ENCODE measurements around the gene DYNC1LI1.
"Not testable (repeated sequence)": the region's sequence is repeated elsewhere in the genome, so short reads cannot be mapped to it uniquely, and the experiment has no call there.

DYNC1LI1 gene

GRCh38 chr3:32542807-32543206 lies 27.9 kb downstream of the DYNC1LI1 start:
- Mint-ChIP-seq H3K27ac (no peak overlapping the region), H3K4me1 (ENCODE audit: low read depth) (peaks cover 6% of the 10 kb centered on the region), H3K4me3 (no peak overlapping the region), H3K36me3 (ENCODE audit: low read depth) (peaks cover 12% of the 10 kb centered on the region), H3K27me3 (ENCODE audit: low read depth) (no peaks in the 10 kb centered on the region), H3K9me3 (no peaks in the 10 kb centered on the region)
- DNase-seq (ENCODE audit: low spot score): no peak

- no peaks in the 10 kb centered on the region for H3K9me3 Mint-ChIP-seq
- DNase-seq (ENCODE audit: low spot score): no peak
- H3K27me3 Mint-ChIP-seq (ENCODE audit: low read depth): no peaks in the 10 kb centered on the region
- peaks cover 11% of the 10 kb centered on the region for H3K36me3 Mint-ChIP-seq (ENCODE audit: low read depth)
- H3K4me1 Mint-ChIP-seq (ENCODE audit: low read depth): peaks cover 6% of the 10 kb centered on the region
- H3K4me3 Mint-ChIP-seq: no peak overlapping the region
- H3K27ac Mint-ChIP-seq: no peak overlapping the region
Observed at GRCh38 chr3:32540899-32541298, 29.8 kb downstream of the DYNC1LI1 start.

GRCh38 chr3:32532434-32532833 lies 38.2 kb downstream of the DYNC1LI1 start:
- DNase-seq (ENCODE audit: low spot score): no peak
- no peaks in the 10 kb centered on the region for H3K9me3 Mint-ChIP-seq
- H3K27ac Mint-ChIP-seq: no peak overlapping the region
- H3K4me1 Mint-ChIP-seq (ENCODE audit: low read depth): peaks cover 8% of the 10 kb centered on the region
- no peaks in the 10 kb centered on the region for H3K27me3 Mint-ChIP-seq (ENCODE audit: low read depth)
- H3K4me3 Mint-ChIP-seq: no peak overlapping the region
- peaks cover 39% of the 10 kb centered on the region for H3K36me3 Mint-ChIP-seq (ENCODE audit: low read depth)

- Mint-ChIP-seq H3K27ac (no peak overlapping the region), H3K4me3 (no peak overlapping the region), H3K9me3 (no peaks in the 10 kb centered on the region), H3K27me3 (ENCODE audit: low read depth) (no peaks in the 10 kb centered on the region), H3K4me1 (ENCODE audit: low read depth) (peaks cover 8% of the 10 kb centered on the region), H3K36me3 (ENCODE audit: low read depth) (peaks cover 43% of the 10 kb centered on the region)
- no peak for DNase-seq (ENCODE audit: low spot score)
Observed at GRCh38 chr3:32531010-32531647, 39.5 kb downstream of the DYNC1LI1 start.

GRCh38 chr3:32525720-32526119 lies 44.9 kb downstream of the DYNC1LI1 start:
- DNase-seq (ENCODE audit: low spot score): no peak
- no peaks in the 10 kb centered on the region for H3K9me3 Mint-ChIP-seq
- no peak overlapping the region for H3K27ac Mint-ChIP-seq
- H3K36me3 Mint-ChIP-seq (ENCODE audit: low read depth): peaks cover 32% of the 10 kb centered on the region
- H3K4me3 Mint-ChIP-seq: no peak overlapping the region
- no peaks in the 10 kb centered on the region for H3K27me3 Mint-ChIP-seq (ENCODE audit: low read depth)
- peaks cover 1% of the 10 kb centered on the region for H3K4me1 Mint-ChIP-seq (ENCODE audit: low read depth)

- DNase-seq (ENCODE audit: low spot score): no peak
- Mint-ChIP-seq H3K27ac (peak overlapping the region; percentile 40), H3K4me1 (ENCODE audit: low read depth) (no peaks in the 10 kb centered on the region), H3K4me3 (no peak overlapping the region), H3K36me3 (ENCODE audit: low read depth) (peaks cover 25% of the 10 kb centered on the region), H3K27me3 (ENCODE audit: low read depth) (no peaks in the 10 kb centered on the region), H3K9me3 (no peaks in the 10 kb centered on the region)
Observed at GRCh38 chr3:32522682-32523081, 48.0 kb downstream of the DYNC1LI1 start.

- H3K4me3 Mint-ChIP-seq; DNase-seq (ENCODE audit: low spot score); H3K27ac Mint-ChIP-seq; H3K27me3 Mint-ChIP-seq (ENCODE audit: low read depth); H3K9me3 Mint-ChIP-seq; H3K36me3 Mint-ChIP-seq (ENCODE audit: low read depth); H3K4me1 Mint-ChIP-seq (ENCODE audit: low read depth): not testable (repeated sequence)
Observed at GRCh38 chr3:32518921-32519320, 51.7 kb downstream of the DYNC1LI1 start.

GRCh38 chr3:32516751-32517150 lies 53.9 kb downstream of the DYNC1LI1 start:
- H3K4me1 Mint-ChIP-seq (ENCODE audit: low read depth); H3K9me3 Mint-ChIP-seq; H3K27ac Mint-ChIP-seq; H3K36me3 Mint-ChIP-seq (ENCODE audit: low read depth); H3K27me3 Mint-ChIP-seq (ENCODE audit: low read depth); DNase-seq (ENCODE audit: low spot score); H3K4me3 Mint-ChIP-seq: not testable (repeated sequence)

GRCh38 chr3:32511005-32511404 lies 59.7 kb downstream of the DYNC1LI1 start:
- H3K4me3 Mint-ChIP-seq: no peak overlapping the region
- no peak for DNase-seq (ENCODE audit: low spot score)
- no peak overlapping the region for H3K27ac Mint-ChIP-seq
- H3K27me3 Mint-ChIP-seq (ENCODE audit: low read depth): no peaks in the 10 kb centered on the region
- no peaks in the 10 kb centered on the region for H3K9me3 Mint-ChIP-seq
- H3K36me3 Mint-ChIP-seq (ENCODE audit: low read depth): no peaks in the 10 kb centered on the region
- H3K4me1 Mint-ChIP-seq (ENCODE audit: low read depth): peaks cover 1% of the 10 kb centered on the region

GRCh38 chr3:32510075-32510724 lies 60.5 kb downstream of the DYNC1LI1 start:
- H3K4me1 Mint-ChIP-seq (ENCODE audit: low read depth): peaks cover 1% of the 10 kb centered on the region
- H3K27ac Mint-ChIP-seq: no peak overlapping the region
- no peak overlapping the region for H3K4me3 Mint-ChIP-seq
- no peaks in the 10 kb centered on the region for H3K27me3 Mint-ChIP-seq (ENCODE audit: low read depth)
- peak; percentile 48 for DNase-seq (ENCODE audit: low spot score)
- no peaks in the 10 kb centered on the region for H3K9me3 Mint-ChIP-seq
- H3K36me3 Mint-ChIP-seq (ENCODE audit: low read depth): no peaks in the 10 kb centered on the region

- no peaks in the 10 kb centered on the region for H3K27me3 Mint-ChIP-seq (ENCODE audit: low read depth)
- no peak for DNase-seq (ENCODE audit: low spot score)
- H3K27ac Mint-ChIP-seq: no peak overlapping the region
- peaks cover 1% of the 10 kb centered on the region for H3K4me1 Mint-ChIP-seq (ENCODE audit: low read depth)
- no peak overlapping the region for H3K4me3 Mint-ChIP-seq
- H3K36me3 Mint-ChIP-seq (ENCODE audit: low read depth): no peaks in the 10 kb centered on the region
- no peaks in the 10 kb centered on the region for H3K9me3 Mint-ChIP-seq
Observed at GRCh38 chr3:32508711-32509110, 61.9 kb downstream of the DYNC1LI1 start.

GRCh38 chr3:32506466-32506865 lies 64.2 kb downstream of the DYNC1LI1 start:
- no peak for DNase-seq (ENCODE audit: low spot score)
- H3K9me3 Mint-ChIP-seq: no peaks in the 10 kb centered on the region
- H3K36me3 Mint-ChIP-seq (ENCODE audit: low read depth): no peaks in the 10 kb centered on the region
- H3K27ac Mint-ChIP-seq: no peak overlapping the region
- H3K4me3 Mint-ChIP-seq: no peak overlapping the region
- peaks cover 9% of the 10 kb centered on the region for H3K4me1 Mint-ChIP-seq (ENCODE audit: low read depth)
- H3K27me3 Mint-ChIP-seq (ENCODE audit: low read depth): no peaks in the 10 kb centered on the region

GRCh38 chr3:32502946-32503286 lies 67.7 kb downstream of the DYNC1LI1 start:
- Mint-ChIP-seq H3K4me3 (peak overlapping the region; percentile 99), H3K27ac (peak overlapping the region; percentile 78)
- DNase-seq (ENCODE audit: low spot score): no peak

GRCh38 chr3:32502118-32502945 lies 68.3 kb downstream of the DYNC1LI1 start, which contains the start of gene CMTM6:
Gene CMTM6, minus strand, starts transcription at chr3:32502852. Its CDS starts 107 bp downstream, at chr3:32502745.
- H3K4me3 Mint-ChIP-seq: peak within 1 kb of the TSS; percentile 99
- H3K27ac Mint-ChIP-seq: peak within 1 kb of the TSS; percentile 92
- peak; percentile 74 for DNase-seq (ENCODE audit: low spot score)
- no peaks in the 10 kb centered on the region for H3K9me3 Mint-ChIP-seq
- H3K36me3 Mint-ChIP-seq (ENCODE audit: low read depth): peaks cover 12% of the 10 kb centered on the region
- no peaks in the 10 kb centered on the region for H3K27me3 Mint-ChIP-seq (ENCODE audit: low read depth)
- peaks cover 29% of the 10 kb centered on the region for H3K4me1 Mint-ChIP-seq (ENCODE audit: low read depth)

More at GRCh38 chr3:32502946-32503286, 67.7 kb downstream of the DYNC1LI1 start:
- Mint-ChIP-seq H3K9me3 (no peaks in the 10 kb centered on the region), H3K27me3 (ENCODE audit: low read depth) (no peaks in the 10 kb centered on the region), H3K36me3 (ENCODE audit: low read depth) (peaks cover 12% of the 10 kb centered on the region), H3K4me1 (ENCODE audit: low read depth) (peaks cover 29% of the 10 kb centered on the region)
